Measurements from ENCODE around the gene AMDHD1. TPM values are rescaled to one million over a fixed set of nuclear protein-coding genes. Genes with fewer than 3 reads are reported as not detected.
A peak's percentile ranks its signal among the peaks of the same experiment; 100 is the strongest.

The AMDHD1 gene
- total and polyA plus RNA-seq, 2 donors (not counting 3 experiments of a cell fraction or from before 2014, with no cell fraction given): not detected

GRCh38 chr12:95949477-95950206 lies 6.5 kb downstream of the AMDHD1 start:
- CTCF ChIA-PET: interaction anchor here (0.6 kb wide), 1 partner anchor 427 kb away, joined by 3 read pairs; no protein-coding TSS in a partner anchor
- TF ChIP-seq EZH2 (IDR thresholded peaks at IDR 0.05; ENCODE audit: borderline replicate concordance, low read depth, low read length, severe bottlenecking): peak; percentile 32
- TF ChIP-seq GATA2 (IDR thresholded peaks at IDR 0.05; ENCODE audit: insufficient read depth, insufficient read length, low read depth, low read length): no peak
- no peak for TF ChIP-seq MAX (IDR thresholded peaks at IDR 0.05; ENCODE audit: insufficient read depth, insufficient read length)

GRCh38 chr12:95951515-95951914 lies 8.4 kb downstream of the AMDHD1 start:
- intact Hi-C loops (cut with micrococcal nuclease): loop anchor here (5.0 kb wide), 1 partner anchor 34 kb away; no protein-coding TSS in a partner anchor
- ChIA-PET CTCF (no interaction called here), POLR2A (no interaction called here)
- peaks cover 25 to 45% of the 10 kb centered on the region in 2 experiments for H3K27me3 ChIP-seq (ENCODE audit: control insufficient read depth in 2 of 2, insufficient read depth in 2 of 2, low read length in 2 of 2)
- no peak for FAIRE-seq
- dilution Hi-C loops (cut with MboI; ENCODE audit: extremely low pct_ligation_motif_present, low sequenced_read_pairs): no loop called here
- H3K9me1 ChIP-seq (replicated peaks; ENCODE audit: control insufficient read depth, extremely low read depth, insufficient read depth, low read length): no peaks in the 10 kb centered on the region
- TF ChIP-seq EZH2 (IDR thresholded peaks at IDR 0.05; ENCODE audit: borderline replicate concordance, low read depth, low read length, severe bottlenecking) (no peak), MAX (IDR thresholded peaks at IDR 0.05; ENCODE audit: insufficient read depth, insufficient read length) (no peak), GATA2 (IDR thresholded peaks at IDR 0.05; ENCODE audit: insufficient read depth, insufficient read length, low read depth, low read length) (no peak), POLR2A (IDR thresholded peaks at IDR 0.05; ENCODE audit: low read depth, low read length) (no peak), POLR2AphosphoS5 (IDR thresholded peaks at IDR 0.05; ENCODE audit: insufficient read depth, low read depth, low read length) (no peak), FOS (IDR thresholded peaks at IDR 0.05; ENCODE audit: borderline replicate concordance, insufficient read depth, low read length) (no peak), JUN (IDR thresholded peaks at IDR 0.05; ENCODE audit: borderline replicate concordance, insufficient read depth, insufficient read length, low read depth) (no peak), MYC (IDR thresholded peaks at IDR 0.05; ENCODE audit: low read depth, low read length) (no peak), CTCF (IDR thresholded peaks at IDR 0.05; ENCODE audit: extremely low read depth in 1 of 2, insufficient read depth in 1 of 2, low read depth in 1 of 2, low read length in 2 of 2) (no peak)
- no peak overlapping the region for H2AFZ ChIP-seq (ENCODE audit: low read depth, low read length)
- H3K9ac ChIP-seq (replicated peaks; ENCODE audit: extremely low read depth, insufficient read depth, low read length): no peak overlapping the region
- H3K36me3 ChIP-seq (ENCODE audit: control insufficient read depth in 2 of 2, extremely low read depth in 1 of 2, insufficient read depth in 2 of 2, low read length in 2 of 2): no peaks in the 10 kb centered on the region
- H3K79me2 ChIP-seq (ENCODE audit: control insufficient read depth, insufficient read depth, low read length): no peaks in the 10 kb centered on the region
- H3K4me1 ChIP-seq (ENCODE audit: control insufficient read depth, extremely low read depth, insufficient read depth, low read length): no peaks in the 10 kb centered on the region
- BruUV-seq (replicated peaks): no TSS peak
- no peaks in the 10 kb centered on the region for H3K9me3 ChIP-seq (replicated peaks; ENCODE audit: control insufficient read depth, insufficient read depth, low read length)
- DNase-seq (ENCODE audit: low read depth, low spot score): no peak
- no peak overlapping the region for H3K27ac ChIP-seq (ENCODE audit: insufficient read depth, low read depth, low read length)
- no peak overlapping the region for H3K4me3 ChIP-seq (replicated peaks in 1 of 3; ENCODE audit: insufficient read depth in 1 of 3, low read depth in 1 of 3, low read length in 3 of 3)
- no peak overlapping the region for H3K4me2 ChIP-seq (ENCODE audit: insufficient read depth, low read length)
- H4K20me1 ChIP-seq (replicated peaks; ENCODE audit: control insufficient read depth, extremely low read depth, insufficient read depth, low read length): no peaks in the 10 kb centered on the region

More at GRCh38 chr12:95949477-95950206, 6.5 kb downstream of the AMDHD1 start:
- BruUV-seq (replicated peaks): no TSS peak
- Histone ChIP-seq H3K4me2 (ENCODE audit: insufficient read depth, low read length) (no peak overlapping the region), H3K27me3 (ENCODE audit: control insufficient read depth in 2 of 2, insufficient read depth in 2 of 2, low read length in 2 of 2) (peaks cover 19 to 47% of the 10 kb centered on the region in 2 experiments), H3K9me1 (replicated peaks; ENCODE audit: control insufficient read depth, extremely low read depth, insufficient read depth, low read length) (no peaks in the 10 kb centered on the region), H3K4me1 (ENCODE audit: control insufficient read depth, extremely low read depth, insufficient read depth, low read length) (no peaks in the 10 kb centered on the region), H3K9ac (replicated peaks; ENCODE audit: extremely low read depth, insufficient read depth, low read length) (no peak overlapping the region), H3K9me3 (replicated peaks; ENCODE audit: control insufficient read depth, insufficient read depth, low read length) (no peaks in the 10 kb centered on the region), H3K36me3 (ENCODE audit: control insufficient read depth in 2 of 2, extremely low read depth in 1 of 2, insufficient read depth in 2 of 2, low read length in 2 of 2) (no peaks in the 10 kb centered on the region), H3K79me2 (ENCODE audit: control insufficient read depth, insufficient read depth, low read length) (no peaks in the 10 kb centered on the region), H3K27ac (ENCODE audit: insufficient read depth, low read depth, low read length) (no peak overlapping the region), H2AFZ (ENCODE audit: low read depth, low read length) (no peak overlapping the region), H4K20me1 (replicated peaks; ENCODE audit: control insufficient read depth, extremely low read depth, insufficient read depth, low read length) (no peaks in the 10 kb centered on the region), H3K4me3 (replicated peaks in 1 of 3; ENCODE audit: insufficient read depth in 1 of 3, low read depth in 1 of 3, low read length in 3 of 3) (no peak overlapping the region)
- POLR2A ChIA-PET: no interaction called here
- DNase-seq (ENCODE audit: low read depth, low spot score): no peak
- no peak for FAIRE-seq
- dilution Hi-C loops (cut with MboI; ENCODE audit: extremely low pct_ligation_motif_present, low sequenced_read_pairs): no loop called here
- intact Hi-C loops (cut with micrococcal nuclease): loop anchor here (5.0 kb wide), 1 partner anchor 32 kb away; no protein-coding TSS in a partner anchor
